ENCODE data around the gene MED13L. TPM values are rescaled to one million over a fixed set of nuclear protein-coding genes. Genes with fewer than 3 reads are reported as not detected.

MED13L gene
- total and polyA plus RNA-seq, 12 donors: 8.8 to 106 (median 73.8) TPM

- no peaks in the 10 kb centered on the region for H3K36me3 ChIP-seq (replicated peaks in 1 of 2)
- no peaks in the 10 kb centered on the region for H3K27me3 ChIP-seq
- no peak overlapping the region for H3K4me3 ChIP-seq
- intact Hi-C loops (cut with DNase I): no loop called here
- 94 to 97% (median 95%) methylated on average over 3 of the region's 3 CpGs for WGBS, 4 donors
- TF ChIP-seq, protein P1, sequence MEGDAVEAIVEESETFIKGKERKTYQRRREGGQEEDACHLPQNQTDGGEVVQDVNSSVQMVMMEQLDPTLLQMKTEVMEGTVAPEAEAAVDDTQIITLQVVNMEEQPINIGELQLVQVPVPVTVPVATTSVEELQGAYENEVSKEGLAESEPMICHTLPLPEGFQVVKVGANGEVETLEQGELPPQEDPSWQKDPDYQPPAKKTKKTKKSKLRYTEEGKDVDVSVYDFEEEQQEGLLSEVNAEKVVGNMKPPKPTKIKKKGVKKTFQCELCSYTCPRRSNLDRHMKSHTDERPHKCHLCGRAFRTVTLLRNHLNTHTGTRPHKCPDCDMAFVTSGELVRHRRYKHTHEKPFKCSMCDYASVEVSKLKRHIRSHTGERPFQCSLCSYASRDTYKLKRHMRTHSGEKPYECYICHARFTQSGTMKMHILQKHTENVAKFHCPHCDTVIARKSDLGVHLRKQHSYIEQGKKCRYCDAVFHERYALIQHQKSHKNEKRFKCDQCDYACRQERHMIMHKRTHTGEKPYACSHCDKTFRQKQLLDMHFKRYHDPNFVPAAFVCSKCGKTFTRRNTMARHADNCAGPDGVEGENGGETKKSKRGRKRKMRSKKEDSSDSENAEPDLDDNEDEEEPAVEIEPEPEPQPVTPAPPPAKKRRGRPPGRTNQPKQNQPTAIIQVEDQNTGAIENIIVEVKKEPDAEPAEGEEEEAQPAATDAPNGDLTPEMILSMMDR (IDR thresholded peaks at IDR 0.05): no peak
- TF ChIP-seq POLR2A (IDR thresholded peaks at IDR 0.05): no peak
- no peak overlapping the region for H3K27ac ChIP-seq
- H3K4me1 ChIP-seq (replicated peaks in 1 of 2): peaks cover 0 to 9% of the 10 kb centered on the region in 2 donors
- no peak for DNase-seq
- no peaks in the 10 kb centered on the region for H3K9me3 ChIP-seq (replicated peaks in 1 of 3)
These were observed 188.4 kb downstream of the MED13L start for GRCh38 chr12:116089080-116089479.

DNA sequence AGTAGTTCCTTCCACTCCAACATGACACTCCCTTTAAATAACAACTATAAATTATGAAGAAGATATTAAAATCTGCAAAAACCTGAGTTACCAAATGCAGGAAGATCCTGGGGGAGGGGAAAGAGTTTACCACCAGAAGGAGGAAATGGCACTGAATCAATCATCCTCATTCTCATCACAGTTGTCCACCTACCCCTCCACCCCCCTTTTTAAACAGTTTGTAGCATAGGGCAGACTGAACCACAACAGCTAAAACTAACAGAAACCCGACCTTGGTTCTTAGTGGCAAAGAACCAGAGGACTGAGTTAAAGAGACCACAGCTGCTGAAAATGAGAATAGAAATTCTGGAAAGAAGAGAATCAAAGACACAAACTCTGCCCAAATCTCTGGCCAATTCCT, 189.5 kb downstream of the MED13L start:
- Histone ChIP-seq H3K27me3 (no peaks in the 10 kb centered on the region), H3K27ac (no peak overlapping the region), H3K36me3 (replicated peaks in 1 of 2) (no peaks in the 10 kb centered on the region), H3K4me3 (no peak overlapping the region), H3K9me3 (replicated peaks in 1 of 3) (no peaks in the 10 kb centered on the region), H3K4me1 (replicated peaks in 1 of 2) (peaks cover 0 to 9% of the 10 kb centered on the region in 2 donors)
- intact Hi-C loops (cut with DNase I): no loop called here
- no peak for DNase-seq
- 11 to 21% (median 13%) methylated on average over 1 of the region's 1 CpG for WGBS, 4 donors
- no peak for TF ChIP-seq POLR2A (IDR thresholded peaks at IDR 0.05)
- TF ChIP-seq, protein P1 (IDR thresholded peaks at IDR 0.05): no peak

DNA sequence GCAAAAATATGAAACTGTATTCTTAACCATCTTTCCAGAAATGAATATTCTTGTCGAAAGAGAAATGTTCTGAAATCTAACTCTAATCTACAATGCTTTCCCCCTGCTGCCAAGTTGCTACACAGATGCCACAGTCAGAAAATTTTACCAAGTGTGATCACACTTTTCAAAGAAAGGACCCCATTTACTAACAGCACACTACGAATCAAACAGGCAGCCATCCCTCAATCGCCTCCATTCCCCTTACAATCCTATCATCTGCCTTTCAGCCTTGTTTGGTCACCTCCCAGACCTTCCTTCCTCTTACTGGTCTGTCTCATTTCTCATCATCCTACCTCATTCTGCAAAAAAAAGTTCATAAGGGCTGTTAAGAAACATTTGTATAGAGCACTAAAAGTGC, 190.1 kb downstream of the MED13L start:
- Histone ChIP-seq H3K4me3 (no peak overlapping the region), H3K27ac (no peak overlapping the region), H3K9me3 (replicated peaks in 1 of 3) (no peaks in the 10 kb centered on the region), H3K4me1 (replicated peaks in 1 of 2) (peaks cover 0 to 9% of the 10 kb centered on the region in 2 donors), H3K36me3 (replicated peaks in 1 of 2) (no peaks in the 10 kb centered on the region), H3K27me3 (no peaks in the 10 kb centered on the region)
- intact Hi-C loops (cut with DNase I): no loop called here
- TF ChIP-seq POLR2A (IDR thresholded peaks at IDR 0.05): no peak
- TF ChIP-seq, protein P1 (IDR thresholded peaks at IDR 0.05): no peak
- WGBS, 4 donors: 77 to 83% (median 79%) methylated on average over 3 of the region's 3 CpGs
- no peak for DNase-seq

DNA sequence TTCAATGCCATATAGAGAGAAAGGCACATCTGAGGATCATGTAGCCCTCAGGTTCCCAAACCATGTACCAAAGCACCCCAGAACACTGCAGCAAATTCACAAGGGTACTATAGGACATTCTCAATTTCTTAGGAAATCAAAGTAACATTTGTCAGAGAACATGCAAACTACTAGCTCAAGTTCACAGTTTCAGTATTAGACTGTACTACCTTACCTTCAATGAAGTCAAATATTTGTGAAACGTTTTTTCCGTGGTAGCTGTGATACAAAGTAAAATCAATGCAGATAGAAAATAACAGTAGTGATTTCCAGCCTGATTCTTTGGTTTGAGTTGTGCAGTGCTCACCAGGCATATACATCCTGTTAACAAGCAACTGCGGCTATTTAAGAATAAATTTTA, 197.1 kb downstream of the MED13L start:
- no peak overlapping the region for H3K27ac ChIP-seq
- no peaks in the 10 kb centered on the region for H3K27me3 ChIP-seq
- TF ChIP-seq, protein P1 (IDR thresholded peaks at IDR 0.05): no peak
- TF ChIP-seq POLR2A (IDR thresholded peaks at IDR 0.05): no peak
- intact Hi-C loops (cut with DNase I): no loop called here
- H3K4me1 ChIP-seq (replicated peaks in 1 of 2): peaks cover 0 to 9% of the 10 kb centered on the region in 2 donors
- no peak overlapping the region for H3K4me3 ChIP-seq
- no peak for DNase-seq
- WGBS, 4 donors: 88 to 93% (median 89%) methylated on average over 3 of the region's 3 CpGs
- no peaks in the 10 kb centered on the region for H3K36me3 ChIP-seq (replicated peaks in 1 of 2)
- no peaks in the 10 kb centered on the region for H3K9me3 ChIP-seq (replicated peaks in 1 of 3)
